HG03342 (cell line): ENCODE measurements around the gene CRYAA.
"Not testable (repeated sequence)": the region's sequence is repeated elsewhere in the genome, so short reads cannot be mapped to it uniquely, and the experiment has no call there.

Source experiments
- ATAC-seq: cut with Tn5 transposase; IDR thresholded peaks from one replicate; pipeline ENCODE4 v1.9.1; 2021; ENCODE audit warnings: mild to moderate bottlenecking, moderate library complexity; ENCODE audit not compliant: unreplicated experiment

Gene CRYAA

DNA sequence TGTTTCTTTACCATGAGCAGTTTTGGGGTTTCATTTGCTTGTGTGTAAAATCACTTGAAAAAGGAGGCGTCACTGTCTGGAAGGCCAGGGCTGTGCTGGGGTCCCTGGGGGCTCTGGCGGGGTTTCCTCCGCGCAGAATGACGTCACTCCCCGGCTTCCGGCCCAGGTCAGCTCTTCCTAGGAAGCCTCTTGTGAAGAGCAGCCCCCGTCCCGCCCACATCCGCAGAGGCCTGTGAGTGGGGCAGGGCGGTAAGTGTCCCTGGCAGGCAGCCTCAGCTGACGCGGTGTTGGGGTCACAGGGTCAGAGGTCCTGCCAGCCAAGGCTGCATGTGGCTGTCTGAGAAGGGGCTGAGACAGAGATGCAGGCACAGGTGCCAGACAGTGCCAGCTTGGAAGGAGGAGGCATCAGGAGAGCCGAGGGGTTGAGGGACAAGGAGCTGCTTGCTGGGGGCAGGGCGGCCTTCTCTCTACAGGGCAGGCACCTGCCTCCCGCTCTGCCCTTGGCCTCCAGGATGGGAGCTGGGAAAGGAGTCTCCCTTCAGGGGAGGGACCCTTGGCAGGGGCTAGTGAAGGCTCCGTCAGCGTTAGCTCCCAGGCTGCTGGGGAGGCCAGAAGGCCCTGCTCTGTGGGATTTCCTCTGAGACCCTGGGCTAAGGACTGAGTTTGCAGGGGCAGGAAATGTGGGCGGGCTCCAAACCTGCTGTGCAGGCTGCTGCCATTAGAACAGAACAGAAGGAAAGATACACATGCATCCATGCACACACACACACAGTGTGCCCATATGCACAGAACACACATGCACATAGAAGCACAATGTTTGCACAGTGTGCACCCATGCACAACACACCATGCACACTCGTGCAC lies 8.5 kb downstream of the CRYAA start:
- ATAC-seq: not testable (repeated sequence)

DNA sequence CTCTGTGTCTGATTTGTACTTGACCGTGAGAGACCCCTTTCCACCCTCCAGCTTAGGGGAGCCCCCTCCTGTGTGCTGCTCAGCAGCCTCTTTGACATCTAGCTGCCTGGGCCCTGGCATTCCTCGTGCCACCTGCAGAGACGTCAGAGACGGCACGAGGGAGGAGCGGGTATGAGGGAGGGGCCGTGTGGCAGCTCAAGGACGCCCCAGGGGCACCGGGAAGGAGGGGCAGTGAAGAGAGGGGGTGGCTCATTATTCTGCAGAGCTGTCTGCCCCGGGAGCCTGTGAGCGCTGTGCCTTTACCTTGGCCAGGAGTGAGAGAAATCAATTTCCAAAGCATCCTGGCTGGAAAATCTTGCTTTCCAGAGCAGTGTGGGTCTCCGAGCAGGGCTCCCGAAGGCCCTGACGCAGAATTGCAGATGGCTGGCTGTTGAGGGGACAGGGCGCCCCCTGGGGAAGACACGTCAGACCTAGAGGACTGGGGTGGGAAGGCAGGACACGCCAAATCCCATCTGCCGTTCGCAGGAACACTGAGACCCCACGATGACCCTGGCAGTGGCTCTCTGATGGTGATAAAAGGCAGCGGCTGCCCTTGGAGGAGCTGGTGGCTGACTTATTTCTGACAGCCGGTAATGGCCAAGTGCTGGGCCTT lies 9.5 kb downstream of the CRYAA start:
- not testable (repeated sequence) for ATAC-seq

DNA sequence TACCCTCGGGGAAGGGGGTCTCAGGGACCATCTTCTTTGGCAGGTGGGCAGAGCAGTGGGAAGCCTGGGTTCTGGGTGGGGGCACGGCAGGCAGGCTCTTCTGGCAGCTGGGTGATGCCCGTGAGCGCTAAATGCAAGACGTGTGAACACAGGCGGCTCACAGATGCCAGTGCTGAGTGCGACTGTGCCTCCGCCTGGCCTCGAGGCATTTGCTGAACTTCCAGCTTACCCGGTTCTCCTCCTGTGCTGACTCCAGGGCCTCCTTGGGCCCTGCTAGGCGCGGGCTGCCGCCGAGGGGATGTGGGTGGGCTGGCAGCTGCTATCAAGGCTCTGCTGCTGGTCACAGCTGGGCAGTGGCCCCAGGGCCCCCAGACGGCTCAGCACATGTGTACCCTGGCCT lies 12.2 kb downstream of the CRYAA start:
- not testable (repeated sequence) for ATAC-seq

DNA sequence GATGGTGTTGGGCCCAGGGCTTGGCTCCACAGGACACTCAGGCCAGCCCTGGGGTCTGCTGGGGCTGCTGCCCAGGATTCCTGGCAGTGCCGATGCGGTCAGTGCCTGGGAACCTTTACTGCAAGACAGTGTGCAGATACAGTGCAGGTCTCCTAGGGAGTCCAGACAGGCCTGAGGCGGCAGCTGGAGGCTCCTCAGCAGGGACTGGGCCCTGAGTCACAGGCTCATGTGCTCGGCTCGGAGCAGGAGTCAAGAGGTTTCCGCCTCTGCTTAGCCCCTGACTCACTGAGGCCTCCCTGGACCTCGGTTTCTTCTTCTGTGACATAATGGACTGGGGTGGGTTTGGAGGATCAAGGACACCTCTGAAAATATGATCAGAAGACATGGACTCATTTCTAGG lies 18.5 kb downstream of the CRYAA start:
- not testable (repeated sequence) for ATAC-seq

DNA sequence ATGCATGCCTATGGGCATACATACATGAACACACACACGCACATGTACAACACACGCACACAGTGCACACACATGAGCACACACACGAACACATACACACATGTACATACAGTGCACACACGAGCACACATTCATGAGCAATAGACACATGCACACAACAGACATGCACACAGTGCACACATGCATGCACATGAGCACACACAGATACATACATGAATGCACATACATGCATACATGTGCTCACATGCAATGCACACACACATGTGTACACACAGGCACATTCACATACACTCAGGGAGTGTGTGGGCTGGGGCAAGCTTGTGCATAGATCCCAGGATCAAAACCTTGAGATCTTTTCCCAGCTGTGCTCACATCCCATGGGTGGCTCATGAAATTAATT lies 18.9 kb downstream of the CRYAA start:
- ATAC-seq: no peak

DNA sequence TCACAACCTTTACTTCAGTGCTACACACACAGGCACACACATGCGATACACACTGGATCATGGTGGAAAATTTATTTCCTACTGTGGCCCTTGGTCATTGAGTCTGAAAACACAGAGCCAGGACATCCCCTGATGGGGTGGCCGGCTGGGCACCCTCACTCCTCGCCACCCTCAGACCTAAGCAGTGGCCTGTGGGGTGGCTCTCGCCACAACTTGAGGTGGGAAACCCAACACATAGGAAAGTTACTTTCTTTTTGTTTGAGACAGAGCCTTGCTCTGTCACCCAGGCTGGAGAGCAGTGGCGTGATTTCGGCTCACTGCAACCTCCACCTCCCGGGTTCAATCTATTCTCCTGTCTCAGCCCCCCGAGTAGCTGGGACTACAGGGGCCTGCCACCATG lies 19.4 kb downstream of the CRYAA start:
- no peak for ATAC-seq

DNA sequence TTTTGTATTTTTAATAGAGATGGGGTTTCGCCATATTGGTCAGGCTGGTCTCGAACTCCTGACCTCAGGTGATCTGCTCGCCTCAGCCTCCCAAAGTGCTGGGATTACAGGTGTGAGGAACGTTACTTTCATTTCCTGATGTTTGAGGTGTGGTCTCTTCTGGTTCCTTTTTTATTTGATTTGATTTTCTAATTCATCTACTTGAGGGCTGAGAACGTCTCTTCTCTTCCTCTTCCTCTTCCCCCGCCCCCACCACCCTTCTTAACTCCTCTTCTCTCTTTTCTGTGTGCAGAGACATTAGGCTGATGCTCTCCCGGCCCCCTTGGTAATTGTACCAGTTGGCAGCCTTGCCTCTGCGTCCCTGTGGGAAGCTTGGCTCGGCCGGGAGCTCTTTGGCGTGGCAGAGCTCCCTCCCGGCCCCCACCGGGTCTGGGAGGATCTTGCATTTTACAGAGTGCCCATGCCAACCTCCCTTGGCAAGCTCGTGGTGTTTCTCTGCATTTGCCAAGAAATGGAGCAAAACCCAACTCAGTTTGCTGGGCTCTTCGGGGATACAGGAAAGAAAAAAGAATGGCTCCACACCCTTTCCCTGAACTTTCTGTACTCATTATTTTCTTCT lies 19.9 kb downstream of the CRYAA start:
- ATAC-seq: no peak

DNA sequence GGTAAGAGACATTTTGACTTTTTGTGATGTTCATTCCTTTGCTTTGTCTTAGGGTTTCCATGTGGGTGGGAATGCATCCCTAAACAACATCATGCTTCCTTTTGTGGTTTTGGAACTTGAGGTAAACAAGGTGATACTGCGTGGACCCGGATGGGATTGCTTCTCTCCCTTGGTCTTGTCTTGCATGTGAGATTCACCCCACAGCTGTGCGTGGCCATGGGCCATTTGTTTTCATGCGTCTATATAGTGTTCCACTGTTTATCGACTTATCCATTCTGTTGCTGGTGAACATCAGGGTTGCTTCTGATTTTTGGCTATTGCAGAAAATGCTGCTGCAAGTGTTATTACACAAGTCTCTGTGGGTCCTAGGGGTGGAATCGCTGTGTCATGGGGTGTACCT lies 21.1 kb downstream of the CRYAA start:
- no peak for ATAC-seq

DNA sequence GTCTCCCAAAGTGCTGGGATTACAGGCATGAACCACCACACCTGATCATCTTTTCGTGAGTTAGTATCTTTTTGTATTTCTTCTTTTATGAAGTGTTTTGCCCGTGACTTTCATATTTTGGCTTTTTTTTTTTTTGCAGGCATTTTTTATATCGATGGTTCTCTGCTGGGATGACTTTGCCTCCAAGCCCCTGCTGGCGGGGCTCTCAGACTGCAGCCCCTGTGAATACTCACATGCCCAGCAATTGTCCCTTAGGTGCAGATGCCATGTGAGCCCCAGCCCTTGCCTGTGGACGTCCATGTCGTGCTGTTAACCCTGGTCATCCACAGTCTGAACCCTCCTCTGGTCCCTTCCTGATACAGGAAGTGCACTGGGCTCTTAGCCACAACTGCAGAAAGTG lies 21.7 kb downstream of the CRYAA start:
- ATAC-seq: no peak

DNA sequence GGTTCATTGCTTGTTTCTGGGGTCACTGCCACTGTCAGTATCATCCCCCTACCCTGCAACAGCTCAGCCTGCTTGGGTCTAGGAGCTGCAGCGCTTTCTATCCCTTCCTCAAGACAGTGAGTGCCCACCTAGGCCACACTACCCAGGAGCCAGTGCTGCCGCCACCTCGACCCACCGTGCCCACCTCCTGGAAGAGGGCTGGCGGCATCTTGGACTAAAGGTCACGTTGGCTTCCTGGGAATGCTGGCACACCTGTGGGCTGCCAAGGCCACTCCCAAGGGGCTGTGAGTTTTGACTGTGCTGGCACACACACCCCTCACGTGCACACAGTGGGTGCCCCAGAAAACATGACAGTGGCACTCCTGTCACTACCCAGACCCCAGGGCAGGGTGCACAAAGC lies 22.1 kb downstream of the CRYAA start:
- ATAC-seq: no peak

DNA sequence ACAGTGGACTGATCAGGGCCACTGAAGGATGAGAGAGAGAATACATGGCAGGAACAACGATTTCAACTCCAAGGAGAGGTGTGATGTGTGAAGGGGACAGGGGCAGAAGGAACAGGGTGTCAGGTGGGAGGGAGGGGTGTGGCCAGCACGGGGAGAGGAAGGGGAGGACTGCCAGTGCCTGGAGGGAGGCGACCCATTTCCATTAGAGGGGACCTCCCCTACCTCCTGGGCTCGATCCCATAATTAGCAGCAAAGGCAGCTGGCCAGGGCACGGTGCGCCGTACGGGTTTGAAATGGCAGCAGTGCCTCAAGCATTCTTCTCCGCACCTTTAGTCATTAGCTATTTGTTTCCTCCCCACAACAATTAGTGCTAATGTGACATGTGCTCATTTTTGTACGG lies 22.7 kb downstream of the CRYAA start:
- no peak for ATAC-seq

DNA sequence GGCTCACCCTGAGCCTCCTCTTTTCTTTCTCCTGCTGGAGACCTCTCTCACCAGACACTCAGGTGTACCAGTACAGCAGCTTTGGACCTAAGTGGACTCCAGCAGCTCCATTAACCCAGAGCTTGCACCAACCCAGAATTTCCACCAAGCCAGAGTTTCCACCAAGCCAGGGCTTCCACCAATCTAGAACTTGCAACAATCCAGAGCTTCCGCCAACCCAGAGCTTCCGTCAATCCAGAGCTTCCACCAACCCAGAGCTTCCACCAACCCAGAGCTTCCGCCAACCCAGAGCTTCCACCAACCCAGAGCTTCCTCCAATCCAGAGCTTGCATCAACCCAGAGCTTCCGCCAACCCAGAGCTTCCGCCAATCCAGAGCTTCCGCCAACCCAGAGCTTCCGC lies 23.2 kb downstream of the CRYAA start:
- no peak for ATAC-seq

DNA sequence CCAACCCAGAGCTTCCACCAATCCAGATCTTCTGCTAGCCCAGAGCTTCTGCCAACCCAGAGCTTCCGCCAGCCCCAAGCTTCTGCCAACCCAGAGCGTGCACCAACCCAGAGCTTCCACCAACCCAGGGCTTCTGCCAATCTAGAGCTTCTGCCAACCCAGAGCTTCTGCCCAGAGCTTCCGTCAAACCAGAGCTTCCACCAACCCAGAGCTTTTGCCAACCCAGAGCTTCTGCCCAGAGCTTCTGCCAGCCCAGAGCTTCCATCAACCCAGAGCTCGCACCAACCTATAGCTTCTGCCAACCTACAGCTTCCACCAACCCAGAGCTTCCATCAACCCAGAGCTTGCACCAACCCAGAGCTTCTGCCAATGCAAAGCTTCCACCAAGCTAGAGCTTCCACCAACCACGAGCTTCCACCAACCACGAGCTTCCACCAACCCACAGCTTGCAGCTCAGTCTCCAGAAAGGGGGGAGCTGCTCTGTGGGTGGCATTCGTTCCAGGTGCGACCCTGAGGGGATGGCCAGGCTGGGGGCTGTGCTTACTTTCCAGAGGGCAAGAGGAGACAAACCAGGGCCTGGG lies 23.8 kb downstream of the CRYAA start:
- no peak for ATAC-seq

DNA sequence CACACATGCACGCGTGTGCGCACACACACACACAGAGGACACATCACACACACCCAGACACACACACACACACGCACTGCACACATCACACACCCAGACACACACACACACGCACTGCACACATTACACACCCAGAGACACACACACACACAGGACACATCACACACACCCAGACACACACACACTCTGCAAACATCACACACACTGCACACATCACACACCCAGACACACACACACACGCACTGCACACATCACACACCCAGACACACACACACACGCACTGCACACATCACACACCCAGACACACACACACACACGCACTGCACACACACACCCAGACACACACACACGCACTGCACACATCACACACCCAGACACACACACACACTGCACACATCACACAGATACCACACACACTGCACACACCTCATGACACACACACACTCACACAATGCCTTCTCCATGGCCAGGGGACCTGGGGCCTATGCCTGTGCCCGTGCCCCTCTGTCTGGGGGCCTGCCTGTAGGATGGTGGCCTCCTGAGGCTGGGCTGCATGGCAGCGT lies 24.4 kb downstream of the CRYAA start:
- no peak for ATAC-seq

DNA sequence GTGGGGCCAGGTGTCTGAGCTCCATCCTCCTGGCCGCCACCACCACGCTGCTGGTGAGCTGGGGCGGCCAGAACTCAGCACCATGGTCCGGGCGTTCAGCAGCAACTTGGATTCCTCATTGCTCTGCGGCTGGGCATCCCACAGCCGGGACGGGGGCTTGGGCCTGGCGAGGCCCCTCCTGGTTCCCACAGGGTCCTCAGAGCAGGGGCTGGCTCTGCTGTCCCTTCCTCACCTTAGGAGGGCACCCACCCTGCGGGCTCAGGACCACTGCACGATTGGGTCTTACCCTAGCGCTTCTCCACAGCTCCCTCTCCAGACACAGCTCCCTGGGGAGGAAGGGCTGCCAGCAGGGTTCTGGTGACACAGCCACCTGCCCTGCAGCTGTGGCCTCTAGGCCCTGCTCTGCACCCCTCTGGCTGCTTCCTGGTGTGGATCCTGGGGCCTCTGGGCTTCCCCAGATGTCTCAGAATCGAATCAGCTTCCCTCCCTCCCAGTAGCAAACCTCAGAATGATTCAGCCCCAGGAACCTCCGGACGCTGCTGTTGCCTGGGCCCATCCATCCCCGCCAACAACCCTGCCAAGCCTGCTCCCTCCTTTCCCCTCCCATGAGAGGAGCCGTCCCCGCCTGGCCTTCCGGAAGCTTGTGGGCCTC lies 25.0 kb downstream of the CRYAA start:
- no peak for ATAC-seq

DNA sequence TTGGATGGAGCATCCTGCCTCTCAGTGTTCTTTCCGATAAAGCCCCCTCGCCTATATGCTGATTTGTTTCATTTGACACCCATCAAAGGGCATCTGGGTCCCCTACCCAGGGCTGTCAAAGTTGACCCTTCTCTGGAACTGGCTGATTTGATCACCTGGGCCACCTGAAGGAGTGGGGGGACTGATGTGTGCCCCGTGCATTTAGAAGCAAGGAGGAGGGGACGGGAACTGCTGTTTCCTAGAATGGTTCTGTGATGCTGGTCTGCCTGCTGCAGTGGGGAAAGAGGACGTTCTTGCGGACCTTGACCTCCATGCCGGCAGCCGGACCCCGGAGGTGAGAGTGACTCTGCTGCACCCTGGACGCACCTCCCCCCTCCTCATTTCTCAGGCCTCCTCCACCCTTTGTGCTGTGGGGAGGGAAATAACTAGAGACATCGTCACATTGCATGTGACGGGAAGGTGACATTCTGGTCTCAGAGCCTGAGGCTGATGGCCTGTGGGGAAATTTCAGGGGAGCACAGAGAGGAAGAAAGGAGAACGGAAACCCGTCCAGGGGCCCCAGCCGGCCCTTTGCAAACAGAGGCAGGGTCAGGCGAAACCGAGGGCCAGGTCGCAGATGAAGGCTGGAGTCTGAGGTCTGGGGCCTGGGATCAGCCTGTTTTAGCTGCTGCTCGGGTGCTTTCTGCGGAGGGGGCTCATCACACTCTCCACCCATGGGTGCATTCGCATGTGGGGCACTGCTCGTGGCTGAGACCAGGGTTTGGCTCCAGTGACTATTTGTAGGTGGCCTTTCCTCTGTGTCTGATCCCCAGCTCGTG lies 25.7 kb downstream of the CRYAA start:
- ATAC-seq: no peak

DNA sequence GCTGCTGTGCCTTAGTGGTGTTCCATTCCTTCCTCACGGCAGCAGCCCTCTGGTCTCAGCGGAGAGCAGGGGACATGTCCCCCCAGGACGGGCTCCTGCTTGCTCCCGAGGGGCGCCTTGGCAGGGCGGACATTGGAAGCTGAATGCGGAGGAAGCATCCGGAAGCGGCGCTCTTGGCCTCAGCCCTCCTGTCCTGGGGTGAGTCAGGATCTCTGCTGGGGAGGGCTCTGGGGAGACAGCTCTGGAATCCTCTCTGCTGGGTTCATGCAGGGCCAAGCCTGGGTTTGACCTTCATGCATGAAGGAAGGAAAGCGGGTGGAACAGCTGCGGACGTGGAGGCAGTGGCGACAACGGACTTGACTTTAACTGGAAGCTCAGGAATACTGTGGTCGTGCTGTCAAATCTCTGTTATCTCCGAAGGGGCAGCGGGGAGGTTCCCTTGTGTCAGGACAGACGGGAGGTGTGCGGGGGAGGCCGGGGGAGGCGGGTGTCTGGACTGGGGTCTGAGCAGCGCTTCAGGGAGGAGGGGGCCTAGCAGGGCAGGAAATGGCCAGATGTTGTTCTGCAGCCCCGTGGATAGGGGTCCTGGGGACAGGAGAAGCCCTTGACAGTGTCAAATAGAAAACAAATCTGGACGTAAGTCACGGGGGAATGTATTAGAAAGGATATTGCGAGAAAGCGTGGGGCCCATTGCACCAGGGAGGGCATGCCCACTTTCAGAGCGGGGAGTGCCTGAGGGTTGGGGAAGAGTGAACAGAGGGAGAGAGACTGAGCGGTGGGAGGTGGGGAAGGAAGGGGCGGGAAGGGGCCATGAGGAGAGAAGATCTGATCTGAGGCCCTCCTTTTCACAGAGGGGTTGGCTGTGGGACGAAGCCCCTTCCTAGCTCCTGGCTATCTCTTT lies 26.6 kb downstream of the CRYAA start:
- no peak for ATAC-seq

DNA sequence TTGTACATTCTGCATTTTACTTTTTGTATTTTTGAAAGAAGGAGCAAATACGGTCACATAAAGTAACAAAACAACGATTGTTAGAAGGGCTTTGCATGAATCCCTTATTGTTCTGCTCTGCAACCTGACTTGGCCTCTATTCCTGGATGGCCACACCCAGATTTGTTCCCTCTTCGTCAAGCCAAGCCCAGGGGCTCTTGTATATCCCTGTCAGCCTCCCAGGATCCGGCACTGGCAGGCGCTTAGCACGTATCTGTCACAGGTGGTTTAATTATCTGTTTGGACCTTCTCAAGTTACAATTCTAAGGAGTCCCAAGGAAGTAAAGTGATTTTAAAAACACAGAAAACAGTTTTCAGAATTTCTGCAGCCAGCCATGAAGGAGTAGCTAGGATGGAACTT lies 28.0 kb downstream of the CRYAA start:
- no peak for ATAC-seq

DNA sequence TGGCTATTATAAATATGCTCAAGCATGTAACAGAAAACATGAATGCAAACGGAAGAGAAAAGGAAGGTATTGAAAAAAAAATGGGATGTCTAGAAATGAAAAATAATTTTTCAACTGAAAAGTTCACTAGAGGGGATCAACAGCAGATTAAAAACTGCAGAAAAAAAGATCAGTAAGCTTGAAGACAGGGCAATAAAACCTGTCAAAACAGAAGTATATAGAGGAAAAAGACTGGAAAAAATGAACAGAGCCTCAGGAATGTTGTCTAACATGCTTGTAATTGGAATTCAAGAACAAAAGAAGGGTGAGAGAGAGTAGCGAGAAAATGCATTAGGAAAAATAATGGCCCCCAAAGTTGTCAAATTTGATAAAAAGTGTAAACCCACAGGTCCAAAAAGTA lies 29.6 kb downstream of the CRYAA start:
- ATAC-seq: no peak
